ENCODE data around the gene FGFR2.

Gene FGFR2

GRCh38 chr10:121442086-121442935 is 155.9 kb downstream of the FGFR2 start:
- DNase-seq, result no peak

GRCh38 chr10:121440461-121440860 is 157.8 kb downstream of the FGFR2 start:
- no peak for DNase-seq

GRCh38 chr10:121438333-121438732 is 159.9 kb downstream of the FGFR2 start:
- no peak for DNase-seq

- DNase-seq, result no peak
Measured at GRCh38 chr10:121437596-121437995, 160.6 kb downstream of the FGFR2 start.

GRCh38 chr10:121436630-121437341 is 161.5 kb downstream of the FGFR2 start:
- no peak for DNase-seq

GRCh38 chr10:121436281-121436629 is 162.0 kb downstream of the FGFR2 start:
- no peak for DNase-seq

GRCh38 chr10:121435099-121435875 is 163.0 kb downstream of the FGFR2 start:
- DNase-seq, result no peak

- no peak for DNase-seq
Measured at GRCh38 chr10:121433965-121434364, 164.3 kb downstream of the FGFR2 start.

GRCh38 chr10:121428867-121429266 is 169.4 kb downstream of the FGFR2 start:
- no peak for DNase-seq

Measured in stimulated activated CD4-positive, alpha-beta T cell treated with anti-CD3 and anti-CD28 coated beads, Interleukin-2, amount 100 ng/mL, for 24 hours (primary cell).